CD4-positive, alpha-beta T cell (primary cell): ENCODE measurements around the gene CAAP1. TPM values are rescaled to one million over a fixed set of nuclear protein-coding genes. Genes with fewer than 3 reads are reported as not detected.

Source experiments
- ATAC-seq: fragments of 200-7000 bp; cut with Tn5 transposase; one replicate; pipeline ENCODE4 v1.10.0; 2022; ENCODE audit warnings: mild to moderate bottlenecking; ENCODE audit not compliant: poor library complexity
- CTCF ChIA-PET: fragments of 350-600 bp; sonication (Branson Sonifier 250); formaldehyde crosslinking; loops from one replicate; lab custom pipeline; 2021; ENCODE audit warnings: antibody characterized with exemption, inconsistent platforms; lab: Charles Lee
- POLR2A ChIA-PET: fragments of 350-600 bp; sonication (Branson Sonifier 250); formaldehyde crosslinking; loops from one replicate; lab custom pipeline; 2021; ENCODE audit warnings: antibody characterized with exemption, inconsistent platforms; lab: Charles Lee
- DNase-seq, 14 experiments: peaks; one replicate each; pipeline ENCODE4 v3.0.0-alpha.2; 2013 to 2020; ENCODE audit warnings: mixed read lengths in 2 of 14
- H3K27ac ChIP-seq, 2 donors: one replicate each; pipeline versions ENCODE4 v1.5.1 to v1.7.0; 2013; ENCODE audit warnings: low read length in 2 of 2, low read depth in 1 of 2, mild to moderate bottlenecking in 1 of 2
- H3K27me3 ChIP-seq, 2 experiments: 1 replicate in 1 of 2; 2 replicates in 1 of 2; pipeline versions ENCODE4 v1.6.1 to v1.7.0; 2013; ENCODE audit warnings: low read length in 2 of 2, control low read depth in 1 of 2, mild to moderate bottlenecking in 1 of 2, moderate library complexity in 1 of 2; ENCODE audit not compliant: insufficient read depth in 2 of 2, control insufficient read depth in 1 of 2
- H3K36me3 ChIP-seq: one replicate; pipeline ENCODE4 v1.6.1; 2013; ENCODE audit warnings: low read length, control low read depth; ENCODE audit not compliant: insufficient read depth
- H3K4me1 ChIP-seq: one replicate; pipeline ENCODE4 v1.6.1; 2013; ENCODE audit warnings: low read length, control low read depth; ENCODE audit not compliant: insufficient read depth
- H3K4me3 ChIP-seq: one replicate; pipeline ENCODE4 v1.5.1; 2013; ENCODE audit warnings: mild to moderate bottlenecking, low read length, moderate library complexity
- H3K9me3 ChIP-seq, 2 experiments: 1 replicate in 1 of 2; 2 replicates in 1 of 2; pipeline versions ENCODE4 v1.6.1 to v1.7.0; 2013; ENCODE audit warnings: low read length in 2 of 2, mild to moderate bottlenecking in 2 of 2, control low read depth in 1 of 2, moderate library complexity in 1 of 2; ENCODE audit not compliant: control insufficient read depth in 1 of 2, insufficient read depth in 1 of 2
- H3K27ac Mint-ChIP-seq: one replicate; pipeline ENCODE4 v1.8.0; 2020; ENCODE audit warnings: mixed read lengths
- H3K27me3 Mint-ChIP-seq: one replicate; pipeline ENCODE4 v1.8.0; 2021; ENCODE audit warnings: mixed read lengths
- H3K36me3 Mint-ChIP-seq: one replicate; pipeline ENCODE4 v1.8.0; 2021; ENCODE audit warnings: low read depth, mixed read lengths
- H3K4me1 Mint-ChIP-seq: one replicate; pipeline ENCODE4 v1.8.0; 2021; ENCODE audit warnings: low read depth, mixed read lengths
- H3K4me3 Mint-ChIP-seq: one replicate; pipeline ENCODE4 v1.8.0; 2020; ENCODE audit warnings: mild to moderate bottlenecking, mixed read lengths
- H3K9me3 Mint-ChIP-seq: one replicate; pipeline ENCODE4 v1.8.0; 2020; ENCODE audit warnings: mixed read lengths
- CTCF ChIP-seq: fragments of 200-600 bp; IDR thresholded peaks from one replicate; pipeline ENCODE4 v1.8.0; 2022; ENCODE audit warnings: antibody characterized with exemption, mild to moderate bottlenecking
- intact Hi-C, 2 experiments: fragments of 100-400 bp; cut with DNase I in 1 of 2; cut with micrococcal nuclease in 1 of 2; formaldehyde crosslinking; loops; one replicate each; pipeline versions ENCODE4 v1.15.1 to v1.9.0; 2023 to 2025; cut with DNase I, micrococcal nuclease
- total RNA-seq, 174 experiments: library from RNA in 2 of 174; stranded (reverse) in 2 of 174; gene quantifications; one replicate each; pipeline ENCODE4 v1.2.3 and lab custom pipeline; 2021 to 2026

Gene CAAP1
- total RNA-seq, 2 experiments from 2014 or later = 11.4 to 12.8 TPM

- Histone ChIP-seq H3K27me3 (no peaks in the 10 kb centered on the region), H3K4me3 (no peak overlapping the region), H3K27ac (no peak overlapping the region), H3K4me1 (no peaks in the 10 kb centered on the region), H3K36me3 (no peaks in the 10 kb centered on the region), H3K9me3 (no peaks in the 10 kb centered on the region)
- no peak for TF ChIP-seq CTCF
- Mint-ChIP-seq H3K4me3 (no peak overlapping the region), H3K27ac (no peak overlapping the region), H3K36me3 (no peaks in the 10 kb centered on the region), H3K9me3 (no peaks in the 10 kb centered on the region), H3K27me3 (no peaks in the 10 kb centered on the region), H3K4me1 (no peaks in the 10 kb centered on the region)
- no peak for DNase-seq
- POLR2A ChIA-PET = no interaction called here
- no peak for ATAC-seq
- CTCF ChIA-PET = no interaction called here
- intact Hi-C loops = no loop called here
Measured at GRCh38 chr9:26800322-26800721, 92.3 kb downstream of the CAAP1 start.

- DNase-seq (no peak), ATAC-seq (no peak)
- no peaks in the 10 kb centered on the region for H3K4me1 ChIP-seq
- POLR2A ChIA-PET = no interaction called here
- H3K27me3 Mint-ChIP-seq = no peaks in the 10 kb centered on the region
- no peak overlapping the region for H3K27ac Mint-ChIP-seq
- CTCF ChIA-PET = interaction anchor here (1.0 kb wide), 1 partner anchor 14 kb away, joined by 4 read pairs; no protein-coding TSS in a partner anchor
- peaks cover 6% of the 10 kb centered on the region for H3K9me3 Mint-ChIP-seq
- H3K36me3 ChIP-seq = no peaks in the 10 kb centered on the region
- no peak for TF ChIP-seq CTCF
- no peaks in the 10 kb centered on the region for H3K9me3 ChIP-seq
- no peaks in the 10 kb centered on the region for H3K36me3 Mint-ChIP-seq
- H3K4me1 Mint-ChIP-seq = no peaks in the 10 kb centered on the region
- H3K4me3 Mint-ChIP-seq = no peak overlapping the region
- intact Hi-C loops = no loop called here
- no peak overlapping the region for H3K4me3 ChIP-seq
- H3K27me3 ChIP-seq = no peaks in the 10 kb centered on the region
- no peak overlapping the region for H3K27ac ChIP-seq
Measured at GRCh38 chr9:26791274-26791673, 101.3 kb downstream of the CAAP1 start.

Other genes with a start within 250 kb of the CAAP1 start
- gene PLAA, start 54.4 kb upstream of the CAAP1 start, total RNA-seq = 10 to 100 TPM; 30.1 to 34.1 TPM
- gene IFT74, start 63.6 kb upstream of the CAAP1 start, total RNA-seq = 1 to 10 TPM; 7.3 to 7.7 TPM
- not detected for gene LRRC19, start 112.9 kb upstream of the CAAP1 start, total RNA-seq
- gene TEK, start 216.4 kb upstream of the CAAP1 start, total RNA-seq = not detected